GM19193 (cell line): ENCODE results near the gene ATP1B4.

Source experiments
- POLR2A ChIP-seq: IDR thresholded peaks from 4 replicates; pipeline ENCODE4 v1.6.1; 2011; ENCODE audit not compliant: insufficient read depth, insufficient read length; ENCODE audit errors: extremely low read depth

The ATP1B4 gene

DNA sequence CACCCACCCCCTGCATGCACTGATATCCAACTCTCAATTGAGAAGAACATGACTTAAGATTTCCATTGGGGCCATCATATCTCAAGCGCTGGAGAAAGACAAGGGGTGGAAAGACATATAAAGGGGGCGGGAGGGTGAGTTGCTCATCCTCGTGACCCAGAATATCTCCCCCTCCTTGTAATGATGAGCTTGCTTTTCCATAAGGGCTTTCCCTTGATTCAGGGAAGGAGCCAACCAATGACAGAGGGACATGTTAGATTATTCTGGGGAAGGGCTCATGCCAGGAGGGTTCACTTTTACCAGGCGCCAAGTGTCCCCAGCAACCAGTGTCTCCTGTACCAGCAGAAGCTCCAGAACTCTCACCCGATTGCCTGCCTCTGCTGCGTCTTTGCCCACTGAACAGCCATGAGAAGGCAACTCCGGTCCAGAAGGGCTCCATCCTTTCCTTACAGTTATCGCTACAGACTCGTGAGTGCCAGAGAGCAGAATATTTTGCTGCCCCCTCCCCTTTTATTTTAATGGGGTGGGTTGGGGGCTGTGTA is at the start of gene ATP1B4:
ATP1B4 (plus strand) TSS at position 326 of the 542 bp plus-strand sequence; CDS start at position 406, 80 bp downstream.
- TF ChIP-seq POLR2A: no peak

DNA sequence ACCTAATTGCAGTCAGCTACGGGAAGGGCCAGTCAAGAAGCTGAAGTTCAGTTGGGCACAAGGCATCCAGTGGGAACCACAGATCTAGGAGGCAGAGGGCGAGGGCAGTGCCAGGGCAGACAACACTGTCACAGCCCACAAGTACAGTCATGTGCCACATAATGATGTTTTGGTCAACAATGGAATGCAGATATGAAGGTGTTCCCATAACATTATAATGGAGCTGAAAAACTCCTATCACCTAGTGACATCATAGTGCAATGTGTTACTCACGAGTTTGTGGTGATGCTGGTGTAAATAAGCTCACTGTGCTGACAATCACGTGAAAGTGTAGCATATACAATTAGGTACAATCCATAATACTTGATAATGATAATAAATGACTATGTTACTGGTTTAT is 46.1 kb upstream of the ATP1B4 start:
- TF ChIP-seq POLR2A: no peak

DNA sequence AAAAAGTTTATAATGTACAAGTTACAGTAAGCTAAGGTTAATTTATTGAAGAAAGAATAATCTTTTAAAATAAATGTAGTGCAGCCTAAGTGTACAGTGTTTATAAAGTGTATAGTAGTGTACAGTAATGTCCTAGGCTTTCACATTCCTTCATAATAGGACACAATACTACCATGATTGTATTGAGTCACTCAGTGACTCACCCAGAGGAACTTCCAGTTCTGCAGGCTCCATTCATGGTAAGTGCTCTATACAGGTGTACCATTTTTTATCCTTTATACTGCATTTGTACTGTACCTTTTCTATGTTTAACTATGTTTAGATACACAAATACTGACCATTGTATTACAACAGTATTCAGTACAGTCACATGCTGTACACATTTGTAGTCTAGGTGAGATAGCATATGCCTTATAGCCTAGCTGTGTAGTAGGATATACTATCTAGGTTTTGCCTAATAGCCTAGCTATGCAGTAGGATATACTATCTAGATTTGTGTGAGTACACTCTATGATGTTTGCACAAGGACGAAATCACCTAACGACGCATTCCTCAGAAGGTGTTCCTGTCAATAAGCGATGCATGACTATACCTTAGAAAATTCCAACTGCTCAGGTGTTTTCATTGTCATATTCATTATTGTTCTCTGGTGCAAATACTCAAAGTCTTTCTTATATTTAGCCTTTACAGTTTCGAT is 45.2 kb upstream of the ATP1B4 start:
- no peak for TF ChIP-seq POLR2A

DNA sequence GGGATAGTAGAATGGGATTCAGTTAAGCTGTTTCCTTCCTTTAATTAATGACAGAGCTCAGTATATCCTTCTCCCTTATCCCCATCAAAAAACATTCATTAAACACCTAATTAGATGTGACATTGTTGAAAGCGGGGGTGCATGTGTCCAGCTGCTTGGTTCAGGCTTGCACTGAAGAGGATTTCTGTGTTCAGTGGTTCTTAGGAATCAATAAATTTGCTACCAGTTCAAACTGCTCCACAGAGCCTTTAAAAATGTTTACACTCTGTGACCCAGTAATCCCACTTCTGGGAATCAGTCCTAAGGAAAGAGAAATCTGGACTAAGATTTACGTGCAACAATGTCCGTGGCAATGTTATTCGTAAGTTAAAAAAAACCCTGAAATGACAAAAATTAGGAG is 43.5 kb upstream of the ATP1B4 start:
- TF ChIP-seq POLR2A: no peak

DNA sequence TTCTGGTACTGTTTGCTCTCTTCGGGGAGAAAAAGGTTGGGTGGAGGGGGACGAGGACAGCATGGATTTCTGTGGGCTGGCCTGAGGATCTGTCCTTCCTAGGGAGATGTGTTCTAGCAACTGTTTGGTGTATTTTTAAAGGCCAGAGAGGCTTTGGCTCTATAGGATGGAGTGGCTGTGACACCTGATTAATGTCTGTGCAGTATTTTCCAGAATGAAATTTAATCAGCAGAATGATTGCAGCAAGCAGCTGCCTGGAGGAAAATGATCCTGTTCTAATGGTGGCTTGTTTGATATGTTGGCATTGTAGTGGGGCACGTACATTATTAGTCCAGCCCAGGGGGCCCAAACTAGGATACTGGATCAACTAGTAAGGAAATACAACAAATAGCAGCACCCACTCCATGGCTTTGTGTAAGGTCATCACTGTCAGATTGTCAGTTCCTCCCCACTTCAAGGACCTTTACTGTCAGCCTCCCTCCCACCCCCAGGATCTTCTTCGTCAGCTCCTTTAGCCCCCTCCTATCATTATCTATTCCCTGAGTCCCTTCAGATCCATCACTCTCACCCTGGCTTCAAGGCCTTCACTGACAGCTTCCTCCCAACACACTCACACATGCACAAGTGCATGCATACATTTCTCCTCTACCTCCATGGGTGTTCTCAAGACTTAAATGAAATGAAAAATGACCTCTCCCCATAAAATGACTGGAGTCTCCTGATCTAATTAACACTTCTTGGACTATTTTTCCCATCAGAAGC is 40.2 kb upstream of the ATP1B4 start:
- TF ChIP-seq POLR2A: no peak

DNA sequence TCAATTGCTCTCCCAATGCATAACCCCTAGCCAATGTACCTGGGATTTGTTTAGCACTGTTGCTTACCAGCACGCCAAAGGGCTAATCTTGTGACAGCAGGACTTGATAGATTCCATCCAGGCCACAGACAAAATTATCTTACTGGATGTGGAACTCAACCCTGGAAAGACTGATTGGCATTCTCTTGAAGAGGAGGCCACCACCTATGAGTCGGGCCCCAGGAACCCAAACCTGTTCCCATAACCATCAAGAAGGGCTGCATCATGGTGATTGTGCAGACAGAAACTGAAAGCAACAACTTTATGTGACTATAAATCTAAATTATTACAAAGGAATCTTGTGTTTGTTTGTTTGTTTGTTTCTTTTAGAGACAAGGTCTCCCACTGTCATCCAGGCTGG is 30.8 kb upstream of the ATP1B4 start:
- no peak for TF ChIP-seq POLR2A

DNA sequence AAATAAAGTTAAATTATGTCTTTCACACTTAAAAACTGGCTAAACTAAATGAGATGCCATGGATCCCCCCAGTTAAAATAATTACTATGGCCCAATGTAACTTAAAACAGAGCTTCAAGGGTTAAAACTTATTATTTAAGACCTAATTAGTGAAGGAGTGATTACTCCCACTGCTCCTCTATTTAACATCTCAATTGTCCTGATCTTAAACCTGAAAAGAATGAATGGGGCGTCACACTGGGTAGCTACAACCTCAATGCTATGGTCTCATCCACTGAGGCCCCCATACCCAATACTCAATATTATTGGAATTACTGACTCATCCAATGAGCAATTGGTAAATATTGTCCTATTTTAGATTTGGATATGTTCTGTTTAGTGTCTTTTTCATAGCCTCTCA is 29.5 kb upstream of the ATP1B4 start:
- no peak for TF ChIP-seq POLR2A

DNA sequence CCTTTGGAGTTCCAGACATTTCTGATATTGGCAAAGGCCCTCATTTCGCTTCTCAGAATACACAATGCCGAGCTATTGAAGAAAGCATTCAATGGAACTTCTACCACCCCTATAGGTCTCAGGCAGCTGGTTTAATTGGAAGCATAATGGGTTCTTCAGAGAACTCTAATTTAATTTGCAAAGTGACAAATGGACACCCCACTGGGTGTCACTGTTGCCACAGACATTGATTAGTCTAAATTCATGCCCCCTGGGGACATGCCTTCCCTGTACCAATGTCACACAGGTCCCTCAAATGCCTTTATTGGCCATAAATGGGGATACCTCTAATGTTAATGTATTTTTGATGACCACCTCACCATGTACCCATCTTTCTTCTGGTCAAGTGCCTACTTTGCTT is 27.7 kb upstream of the ATP1B4 start:
- TF ChIP-seq POLR2A: no peak

DNA sequence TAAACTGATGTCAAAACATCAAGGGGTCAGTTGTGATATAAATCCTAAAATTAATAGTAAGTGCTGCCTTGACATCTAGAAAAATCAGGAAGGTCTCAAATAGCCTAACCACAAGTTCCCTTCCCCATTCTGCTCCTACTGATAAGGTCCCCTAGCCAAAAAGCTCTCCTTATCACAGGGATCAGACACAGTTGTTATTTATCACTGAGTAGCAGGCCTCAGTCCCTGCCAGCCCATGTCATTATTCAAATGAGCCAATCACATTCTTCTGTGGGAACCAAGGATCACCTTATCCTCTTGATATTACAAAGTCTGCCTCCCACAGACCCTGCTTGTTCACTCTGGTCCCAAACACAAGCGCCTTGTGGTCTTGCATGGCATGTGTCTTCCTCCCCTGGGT is 27.3 kb upstream of the ATP1B4 start:
- no peak for TF ChIP-seq POLR2A

DNA sequence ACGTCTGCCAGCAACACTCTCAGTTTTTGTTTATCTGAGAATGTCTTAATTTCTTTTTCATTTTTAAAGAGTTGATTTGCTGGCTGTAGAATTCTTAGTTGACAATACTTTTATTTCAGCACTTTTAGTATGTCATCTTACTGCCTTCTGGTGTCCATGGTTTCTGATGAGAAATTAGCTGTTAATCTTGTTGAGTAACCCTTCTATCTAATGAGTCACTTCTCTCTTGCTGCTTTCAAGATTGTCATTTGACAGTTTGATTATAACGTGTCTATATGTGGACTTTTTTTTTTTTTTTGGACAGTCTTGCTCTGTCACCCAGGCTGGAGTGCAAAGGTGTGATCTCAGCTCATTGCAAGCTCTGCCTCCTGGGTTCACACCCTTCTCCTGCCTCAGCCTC is 26.6 kb upstream of the ATP1B4 start:
- no peak for TF ChIP-seq POLR2A

DNA sequence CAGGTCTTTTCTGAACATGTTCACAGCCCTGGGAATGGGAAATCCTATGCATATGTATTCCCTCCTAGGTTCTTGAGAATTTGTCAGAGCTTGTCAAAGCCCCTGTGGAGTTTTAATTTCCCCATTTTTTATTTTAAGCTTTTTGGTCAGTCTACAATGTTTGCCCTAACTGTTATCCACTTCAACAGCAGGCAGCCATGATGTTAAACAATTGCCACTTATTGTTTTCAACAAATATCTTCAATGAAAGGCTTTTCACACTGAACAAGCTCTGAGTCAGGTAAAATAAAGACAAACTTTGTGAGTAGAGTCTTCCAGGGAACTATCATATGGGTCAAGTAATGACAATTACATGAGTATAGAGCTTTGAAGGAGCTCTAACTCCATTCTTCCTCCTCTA is 25.0 kb upstream of the ATP1B4 start:
- TF ChIP-seq POLR2A: no peak

DNA sequence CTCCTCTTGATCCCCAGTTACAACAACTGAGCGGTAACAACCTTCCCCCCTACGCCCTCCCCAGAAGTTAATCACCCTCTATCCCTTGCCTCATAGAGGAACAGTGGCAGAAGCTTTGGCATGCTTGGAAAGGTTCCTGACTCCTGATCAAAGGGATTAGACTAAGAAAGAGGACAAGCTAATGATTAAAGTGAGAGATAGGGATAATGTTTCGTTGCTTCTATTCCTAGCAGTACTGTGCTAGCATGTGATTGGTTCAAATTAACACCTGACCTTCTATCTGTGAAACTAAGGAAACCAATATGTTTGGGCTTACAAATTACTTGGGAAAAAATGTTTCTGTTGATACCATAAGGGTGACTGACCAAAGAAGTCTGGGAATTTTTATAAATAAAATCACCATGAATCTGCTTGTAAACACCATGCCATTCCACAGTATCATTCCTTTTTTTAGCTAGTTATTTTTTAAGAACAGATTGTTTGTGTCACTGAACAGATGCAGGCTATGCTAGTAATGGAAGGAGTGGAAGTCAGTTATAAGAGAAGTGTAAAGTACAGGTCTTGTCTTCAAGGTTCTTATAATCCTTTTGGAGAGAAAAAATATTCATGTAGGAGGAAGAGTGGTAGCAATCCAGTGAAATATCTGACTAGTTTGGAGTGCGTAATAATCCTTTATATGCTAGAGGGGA is 11.3 kb upstream of the ATP1B4 start:
- no peak for TF ChIP-seq POLR2A

DNA sequence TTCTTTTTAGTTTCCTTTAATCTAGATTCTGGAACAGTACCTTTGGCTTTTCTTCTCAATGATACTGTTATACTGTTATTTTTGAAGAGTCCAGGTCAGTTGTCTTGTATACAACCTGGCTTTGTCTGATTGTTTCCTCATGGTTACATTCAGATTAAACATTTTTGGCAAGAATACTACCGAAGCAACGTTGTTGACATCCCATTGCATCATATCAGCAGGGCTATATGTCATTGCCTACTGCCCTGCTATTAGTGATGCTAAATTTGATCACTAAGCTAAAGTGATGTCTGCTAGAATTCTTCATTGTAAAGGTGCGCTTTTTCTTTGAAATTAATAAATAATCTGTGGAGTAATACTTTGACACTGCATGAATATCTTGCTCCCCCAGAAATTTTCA is 5.8 kb upstream of the ATP1B4 start:
- TF ChIP-seq POLR2A: no peak

DNA sequence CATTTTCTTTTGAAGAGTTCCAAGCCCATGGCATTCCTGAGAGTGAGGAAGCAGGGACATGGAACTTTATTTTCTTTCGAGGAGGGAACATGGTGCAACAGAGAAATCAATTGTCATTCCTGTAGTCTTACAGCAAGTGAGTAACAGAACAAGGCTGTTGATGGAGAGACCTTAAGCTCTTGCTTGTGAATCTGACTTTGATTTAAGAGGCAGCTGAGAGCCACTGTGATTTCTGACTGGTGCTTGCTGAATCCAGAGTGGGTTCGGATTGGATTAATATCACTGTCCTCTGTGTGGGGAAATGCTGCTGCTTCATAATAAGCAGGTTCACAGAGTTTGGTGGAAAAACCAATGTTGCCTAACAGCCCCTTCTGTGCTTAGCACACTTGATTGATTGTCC is 4.7 kb upstream of the ATP1B4 start:
- no peak for TF ChIP-seq POLR2A

DNA sequence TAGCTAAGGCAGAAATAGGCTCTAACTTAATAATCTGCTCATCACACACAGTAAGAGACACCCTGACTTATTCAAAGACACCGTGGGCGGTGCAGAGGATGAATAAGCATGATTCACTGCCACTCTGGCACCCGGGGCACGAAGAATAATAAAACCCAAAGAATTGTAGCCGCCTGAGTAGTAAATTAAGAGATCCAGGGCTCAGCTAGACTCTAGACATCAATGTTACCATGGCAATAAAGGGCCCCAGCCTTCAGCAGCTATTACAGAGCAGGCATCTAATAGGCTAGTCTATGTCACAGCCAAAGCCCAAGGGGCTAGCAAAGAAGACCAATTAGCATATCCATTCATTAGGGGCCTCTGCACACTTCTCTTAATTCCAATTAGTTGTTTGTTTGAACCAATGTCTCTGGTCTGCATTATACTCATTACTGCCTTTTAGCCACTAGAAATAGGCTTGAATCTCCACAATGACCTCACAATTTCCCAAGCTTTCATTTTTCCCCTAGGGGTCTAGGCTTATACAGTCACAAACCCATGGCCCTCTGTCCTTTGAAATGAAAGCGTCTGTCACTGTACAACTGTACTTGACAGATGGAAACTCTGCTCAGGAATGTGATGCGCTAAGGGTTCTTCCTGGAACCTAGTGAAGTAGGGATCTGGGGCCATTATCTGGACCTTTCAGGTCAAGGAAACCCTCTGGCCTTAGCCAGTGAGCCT is 3.0 kb upstream of the ATP1B4 start:
- TF ChIP-seq POLR2A: no peak

DNA sequence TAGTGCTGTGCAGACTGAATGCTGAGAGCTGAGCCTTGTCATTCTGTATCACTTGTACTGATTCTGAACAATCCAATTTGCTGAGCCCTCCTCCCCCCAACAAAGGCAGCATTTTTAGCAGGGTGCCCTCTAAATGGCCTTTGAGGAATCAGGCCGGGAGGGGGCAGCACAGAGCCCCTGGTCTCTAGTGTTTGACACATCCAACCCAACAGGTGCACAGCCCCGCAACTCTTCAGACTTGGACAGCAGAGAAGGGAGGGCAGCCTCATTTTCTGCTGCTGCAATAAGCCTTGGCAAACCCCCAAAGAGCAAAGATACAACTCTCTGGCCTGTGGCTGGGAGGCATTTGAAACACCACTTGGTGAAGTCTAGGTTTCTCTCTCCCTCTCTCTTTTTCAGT is 3.4 kb downstream of the ATP1B4 start:
- no peak for TF ChIP-seq POLR2A

DNA sequence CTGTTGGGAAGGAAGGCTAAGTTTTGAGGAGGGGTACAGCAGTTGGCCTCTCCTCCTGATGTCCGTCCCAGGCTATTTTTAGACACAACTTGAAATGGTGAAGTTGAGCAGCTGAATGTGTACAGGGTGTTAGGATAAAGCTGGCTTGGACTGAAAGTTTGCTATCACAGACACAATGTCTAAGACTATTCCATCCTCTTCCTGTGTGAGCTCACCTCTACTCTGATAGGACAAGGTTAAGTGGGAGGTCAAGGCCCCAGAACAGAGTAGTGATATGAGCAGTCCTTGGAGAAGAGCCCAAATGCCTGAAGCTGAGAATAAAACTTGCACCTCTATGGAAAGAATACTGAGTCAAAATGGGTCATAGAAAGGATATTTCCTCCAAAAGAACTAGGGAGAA is 4.1 kb downstream of the ATP1B4 start:
- no peak for TF ChIP-seq POLR2A
